Fibroblast of villous mesenchyme (primary cell): ENCODE results near the gene PRRC2B. TPM values are rescaled to one million over a fixed set of nuclear protein-coding genes. Genes with fewer than 3 reads are reported as not detected.

Experiments used
- DNase-seq: peaks from one replicate; pipeline ENCODE4 v3.0.0-alpha.2; 2010; ENCODE audit warnings: low read depth
- H3K4me3 ChIP-seq: 2 replicates; pipeline ENCODE4 v1.5.1; 2011; ENCODE audit warnings: low read depth, mild to moderate bottlenecking, low read length
- total RNA-seq: library from RNA; depleted of rRNA; stranded (reverse); fragments of >200 nt; gene quantifications from 2 replicates; pipeline ENCODE4 v1.2.3, GENCODE V29; 2012
- TF ChIP-seq, protein P1 (sequence below): IDR thresholded peaks from 2 replicates; pipeline ENCODE4 v1.5.1; 2012; ENCODE audit warnings: low read depth, mild to moderate bottlenecking, low read length; ENCODE audit not compliant: insufficient read depth

The PRRC2B gene
- total RNA-seq, 1 donor: 92.8 TPM

DNA sequence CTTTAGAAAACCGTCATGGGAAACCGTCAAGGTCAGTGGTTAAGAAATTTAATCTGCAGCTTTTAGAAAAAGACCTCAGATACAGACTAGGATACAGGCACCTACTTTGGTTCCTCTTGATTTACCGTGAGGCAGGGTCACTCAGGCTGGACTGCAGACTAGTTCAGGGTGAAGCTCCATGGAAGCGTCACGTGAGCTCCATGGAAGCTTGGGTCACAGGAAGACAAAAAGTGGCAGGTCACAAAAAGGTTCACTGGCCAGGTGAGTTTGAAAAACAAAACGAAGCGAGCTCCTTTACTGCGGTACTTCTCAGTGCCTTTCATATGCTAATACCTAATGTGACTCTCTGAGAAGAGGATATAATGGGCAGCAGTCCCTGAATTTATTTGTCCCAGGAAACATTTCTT, 43.0 kb downstream of the PRRC2B start:
- TF ChIP-seq, protein P1, sequence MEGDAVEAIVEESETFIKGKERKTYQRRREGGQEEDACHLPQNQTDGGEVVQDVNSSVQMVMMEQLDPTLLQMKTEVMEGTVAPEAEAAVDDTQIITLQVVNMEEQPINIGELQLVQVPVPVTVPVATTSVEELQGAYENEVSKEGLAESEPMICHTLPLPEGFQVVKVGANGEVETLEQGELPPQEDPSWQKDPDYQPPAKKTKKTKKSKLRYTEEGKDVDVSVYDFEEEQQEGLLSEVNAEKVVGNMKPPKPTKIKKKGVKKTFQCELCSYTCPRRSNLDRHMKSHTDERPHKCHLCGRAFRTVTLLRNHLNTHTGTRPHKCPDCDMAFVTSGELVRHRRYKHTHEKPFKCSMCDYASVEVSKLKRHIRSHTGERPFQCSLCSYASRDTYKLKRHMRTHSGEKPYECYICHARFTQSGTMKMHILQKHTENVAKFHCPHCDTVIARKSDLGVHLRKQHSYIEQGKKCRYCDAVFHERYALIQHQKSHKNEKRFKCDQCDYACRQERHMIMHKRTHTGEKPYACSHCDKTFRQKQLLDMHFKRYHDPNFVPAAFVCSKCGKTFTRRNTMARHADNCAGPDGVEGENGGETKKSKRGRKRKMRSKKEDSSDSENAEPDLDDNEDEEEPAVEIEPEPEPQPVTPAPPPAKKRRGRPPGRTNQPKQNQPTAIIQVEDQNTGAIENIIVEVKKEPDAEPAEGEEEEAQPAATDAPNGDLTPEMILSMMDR: no peak
- no peak for DNase-seq
- H3K4me3 ChIP-seq: no peak overlapping the region

DNA sequence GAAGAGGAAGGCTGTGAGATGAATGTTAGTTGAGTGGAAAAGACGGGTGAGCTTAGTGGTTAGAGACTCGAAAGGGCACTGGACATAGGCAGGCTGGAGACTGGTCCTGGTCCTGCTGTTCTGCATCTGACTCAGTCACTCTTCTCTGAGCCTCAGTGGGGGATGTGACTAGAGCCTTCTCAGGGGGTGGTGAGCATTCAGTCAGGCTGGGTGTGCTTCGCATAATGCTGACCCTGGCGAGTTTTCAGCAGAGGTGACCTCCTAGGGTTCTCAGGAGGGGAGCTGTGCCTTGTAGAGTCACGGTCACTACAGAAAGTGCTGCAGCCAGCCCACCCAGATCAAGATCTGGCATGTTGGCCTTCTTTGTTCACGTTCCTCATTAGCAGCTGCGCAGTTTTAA, 44.3 kb downstream of the PRRC2B start:
- no peak for DNase-seq
- no peak overlapping the region for H3K4me3 ChIP-seq
- TF ChIP-seq, protein P1: no peak

- no peak overlapping the region for H3K4me3 ChIP-seq
- TF ChIP-seq, protein P1: no peak
- DNase-seq: no peak
Measured at GRCh38 chr9:131439224-131439623, 45.3 kb downstream of the PRRC2B start.

- no peak for DNase-seq
- TF ChIP-seq, protein P1: no peak
Measured at GRCh38 chr9:131441441-131441840, 47.6 kb downstream of the PRRC2B start.

GRCh38 chr9:131442351-131442750, 48.5 kb downstream of the PRRC2B start:
- no peak overlapping the region for H3K4me3 ChIP-seq
- TF ChIP-seq, protein P1: no peak
- no peak for DNase-seq

More at GRCh38 chr9:131441441-131441840, 47.6 kb downstream of the PRRC2B start:
- H3K4me3 ChIP-seq: no peak overlapping the region

- DNase-seq: no peak
- TF ChIP-seq, protein P1: no peak
- no peak overlapping the region for H3K4me3 ChIP-seq
Measured at GRCh38 chr9:131443648-131444047, 49.8 kb downstream of the PRRC2B start.

DNA sequence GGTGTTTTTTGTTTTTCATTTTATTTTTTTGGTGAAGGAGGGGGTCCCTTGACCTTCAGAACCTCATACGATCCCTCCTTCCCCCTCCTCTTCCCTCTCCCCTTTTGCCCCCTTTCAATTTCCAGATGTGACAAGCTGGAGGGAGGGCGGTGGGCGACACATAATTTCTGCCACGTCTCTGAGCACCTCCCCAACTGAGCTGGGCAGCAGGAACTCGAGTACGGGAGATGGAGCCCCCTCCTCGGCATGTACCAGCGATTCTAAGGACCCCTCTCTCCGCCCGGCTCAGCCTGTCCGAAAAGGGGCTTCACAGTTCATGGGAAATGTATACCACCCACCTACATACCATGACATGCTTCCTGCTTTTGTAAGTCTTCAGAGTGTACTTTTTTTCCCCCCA, 52.4 kb downstream of the PRRC2B start:
- TF ChIP-seq, protein P1: no peak
- no peak overlapping the region for H3K4me3 ChIP-seq
- no peak for DNase-seq
